Measurements from ENCODE around the gene DELE1. TPM values are rescaled to one million over a fixed set of nuclear protein-coding genes. Genes with fewer than 3 reads are reported as not detected.

DELE1 gene
- total RNA-seq, 1 experiment from 2014 or later = 81.5 TPM

- TF ChIP-seq, protein P1, sequence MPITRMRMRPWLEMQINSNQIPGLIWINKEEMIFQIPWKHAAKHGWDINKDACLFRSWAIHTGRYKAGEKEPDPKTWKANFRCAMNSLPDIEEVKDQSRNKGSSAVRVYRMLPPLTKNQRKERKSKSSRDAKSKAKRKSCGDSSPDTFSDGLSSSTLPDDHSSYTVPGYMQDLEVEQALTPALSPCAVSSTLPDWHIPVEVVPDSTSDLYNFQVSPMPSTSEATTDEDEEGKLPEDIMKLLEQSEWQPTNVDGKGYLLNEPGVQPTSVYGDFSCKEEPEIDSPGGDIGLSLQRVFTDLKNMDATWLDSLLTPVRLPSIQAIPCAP (CRISPR knock-in tag; IDR thresholded peaks at IDR 0.05) = no peak
- TF ChIP-seq, protein P2, sequence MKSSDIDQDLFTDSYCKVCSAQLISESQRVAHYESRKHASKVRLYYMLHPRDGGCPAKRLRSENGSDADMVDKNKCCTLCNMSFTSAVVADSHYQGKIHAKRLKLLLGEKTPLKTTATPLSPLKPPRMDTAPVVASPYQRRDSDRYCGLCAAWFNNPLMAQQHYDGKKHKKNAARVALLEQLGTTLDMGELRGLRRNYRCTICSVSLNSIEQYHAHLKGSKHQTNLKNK (CRISPR knock-in tag; IDR thresholded peaks at IDR 0.05) = no peak
- no peak for TF ChIP-seq GTF2I (CRISPR knock-in tag; conservative IDR thresholded peaks at IDR 0.05)
- no peak for TF ChIP-seq HMGA2 (CRISPR knock-in tag; IDR thresholded peaks at IDR 0.05)
- TF ChIP-seq NR2C2 (CRISPR knock-in tag; IDR thresholded peaks at IDR 0.05) = no peak
- no peak for TF ChIP-seq ELF4 (CRISPR knock-in tag; IDR thresholded peaks at IDR 0.05; ENCODE audit: low read depth)
- TF ChIP-seq USF1 (CRISPR knock-in tag; IDR thresholded peaks at IDR 0.05) = no peak
- TF ChIP-seq, protein P3, sequence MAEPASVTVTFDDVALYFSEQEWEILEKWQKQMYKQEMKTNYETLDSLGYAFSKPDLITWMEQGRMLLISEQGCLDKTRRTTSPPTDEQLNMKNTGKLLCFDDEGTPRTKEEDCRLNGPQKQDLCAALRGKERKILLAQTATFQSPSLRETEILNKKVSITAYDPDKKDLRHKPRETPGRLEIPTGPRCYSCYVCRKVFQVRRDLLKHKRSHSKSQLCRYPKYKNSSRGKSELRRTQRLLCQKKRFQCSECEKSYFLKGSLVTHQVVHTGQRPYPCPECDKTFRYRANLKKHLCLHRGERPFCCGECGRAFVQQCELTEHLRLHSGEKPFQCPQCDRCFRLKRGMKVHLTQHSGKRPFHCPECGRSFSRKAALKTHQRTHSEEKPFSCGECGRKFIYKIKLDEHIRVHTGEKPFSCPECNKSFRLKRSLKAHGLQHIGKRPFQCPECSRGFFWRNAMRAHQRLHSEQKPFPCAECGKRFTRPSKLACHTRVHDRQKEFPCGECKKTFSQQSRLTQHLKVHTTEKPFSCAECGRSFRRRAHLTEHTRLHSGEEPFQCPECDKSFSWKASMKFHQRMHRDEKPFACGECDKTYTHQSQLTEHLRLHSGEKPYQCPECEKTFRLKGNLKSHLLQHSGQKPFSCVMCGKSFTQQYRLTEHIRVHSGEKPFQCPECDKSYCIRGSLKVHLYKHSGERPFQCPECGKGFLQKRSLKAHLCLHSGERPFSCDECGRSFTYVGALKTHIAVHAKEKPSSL (CRISPR knock-in tag; conservative IDR thresholded peaks at IDR 0.05) = no peak
- no peak for TF ChIP-seq ESRRA (CRISPR knock-in tag; IDR thresholded peaks at IDR 0.05; ENCODE audit: borderline replicate concordance)
- no peak for TF ChIP-seq ZNF281 (CRISPR knock-in tag; IDR thresholded peaks at IDR 0.05)
These were observed 26.2 kb upstream of the DELE1 start (continued) for GRCh38 chr5:141897425-141897824.

- Mint-ChIP-seq H3K36me3 (peaks cover 2% of the 10 kb centered on the region; the same call in 1 of the 2 replicates), H3K4me1 (peaks cover 9% of the 10 kb centered on the region; the same call in 1 of the 2 replicates), H3K4me3 (no peak overlapping the region), H3K9me3 (peaks cover 14% of the 10 kb centered on the region; the same call in 1 of the 2 replicates), H3K27me3 (ENCODE audit: low read depth) (no peaks in the 10 kb centered on the region), H3K27ac (no peak overlapping the region)
- TF ChIP-seq, protein P4, sequence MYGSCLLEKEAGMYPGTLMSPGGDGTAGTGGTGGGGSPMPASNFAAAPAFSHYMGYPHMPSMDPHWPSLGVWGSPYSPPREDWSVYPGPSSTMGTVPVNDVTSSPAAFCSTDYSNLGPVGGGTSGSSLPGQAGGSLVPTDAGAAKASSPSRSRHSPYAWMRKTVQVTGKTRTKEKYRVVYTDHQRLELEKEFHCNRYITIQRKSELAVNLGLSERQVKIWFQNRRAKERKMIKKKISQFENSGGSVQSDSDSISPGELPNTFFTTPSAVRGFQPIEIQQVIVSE (CRISPR knock-in tag; IDR thresholded peaks at IDR 0.05; ENCODE audit: borderline replicate concordance) = no peak
- TF ChIP-seq SMAD3 (CRISPR knock-in tag; IDR thresholded peaks at IDR 0.05; ENCODE audit: borderline replicate concordance) (no peak), GRHL2 (CRISPR knock-in tag; IDR thresholded peaks at IDR 0.05; ENCODE audit: insufficient replicate concordance, severe bottlenecking) (no peak), TEAD1 (CRISPR knock-in tag; IDR thresholded peaks at IDR 0.05) (no peak), USF1 (CRISPR knock-in tag; IDR thresholded peaks at IDR 0.05) (no peak), ZNF232 (CRISPR knock-in tag; IDR thresholded peaks at IDR 0.05) (no peak)
- TF ChIP-seq, protein P5, sequence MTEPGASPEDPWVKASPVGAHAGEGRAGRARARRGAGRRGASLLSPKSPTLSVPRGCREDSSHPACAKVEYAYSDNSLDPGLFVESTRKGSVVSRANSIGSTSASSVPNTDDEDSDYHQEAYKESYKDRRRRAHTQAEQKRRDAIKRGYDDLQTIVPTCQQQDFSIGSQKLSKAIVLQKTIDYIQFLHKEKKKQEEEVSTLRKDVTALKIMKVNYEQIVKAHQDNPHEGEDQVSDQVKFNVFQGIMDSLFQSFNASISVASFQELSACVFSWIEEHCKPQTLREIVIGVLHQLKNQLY (CRISPR knock-in tag; IDR thresholded peaks at IDR 0.05) = no peak
- ATAC-seq (no peak), DNase-seq (ENCODE audit: low spot score) (no peak)
- ChIA-PET POLR2A (no interaction called here), CTCF (no interaction called here)
These were observed 25.1 kb upstream of the DELE1 start for GRCh38 chr5:141898448-141899049.
